Caco-2 (cell line): ENCODE measurements around the gene PRRC2A. TPM values are rescaled to one million over a fixed set of nuclear protein-coding genes. Genes with fewer than 3 reads are reported as not detected.

Source experiments
- BruUV-seq: library from RNA; stranded (reverse); fragments of 400-500 nt; replicated peaks from 2 replicates; lab custom pipeline; 2021; lab: Mats Ljungman, UMichigan
- CTCF ChIA-PET: fragments of 300-600 bp; sonication (Branson Sonifier 250); formaldehyde crosslinking; loops from one replicate; lab custom pipeline; 2022; ENCODE audit warnings: antibody characterized with exemption; lab: Charles Lee
- POLR2A ChIA-PET: fragments of 300-600 bp; sonication (Branson Sonifier 250); formaldehyde crosslinking; loops from one replicate; lab custom pipeline; 2022; ENCODE audit warnings: antibody characterized with exemption; lab: Charles Lee
- DNase-seq, 2 experiments: peaks; one replicate each; pipeline versions ENCODE4 v3.0.0 to v3.0.0-alpha.2; 2020 to 2022
- H3K27me3 ChIP-seq: replicated peaks from 2 replicates; pipeline ENCODE4 v1.6.0; 2011; ENCODE audit warnings: low read length; ENCODE audit not compliant: control insufficient read depth, insufficient read depth
- H3K36me3 ChIP-seq: 2 replicates; pipeline ENCODE4 v1.5.1; 2011; ENCODE audit warnings: low read length; ENCODE audit not compliant: control insufficient read depth, insufficient read depth
- H3K4me1 ChIP-seq: fragments of 250-450 bp; sonication (Bioruptor Pico); 2 replicates; pipeline ENCODE4 v1.5.1; 2020; ENCODE audit warnings: mild to moderate bottlenecking
- H3K4me3 ChIP-seq: 2 replicates; pipeline ENCODE4 v1.5.1; 2011; ENCODE audit warnings: low read depth, mild to moderate bottlenecking, control low read depth, low read length
- H3K9me3 ChIP-seq: fragments of 250-450 bp; sonication (Bioruptor Pico); 2 replicates; pipeline ENCODE4 v1.5.1; 2020; ENCODE audit warnings: mild to moderate bottlenecking, moderate library complexity
- H3K27ac Mint-ChIP-seq: one replicate; pipeline ENCODE4 v1.8.0; 2022; ENCODE audit warnings: mixed read lengths; ENCODE audit not compliant: unreplicated experiment
- H3K27me3 Mint-ChIP-seq: one replicate; pipeline ENCODE4 v1.8.0; 2022; ENCODE audit warnings: mixed read lengths; ENCODE audit not compliant: insufficient read depth, unreplicated experiment
- H3K36me3 Mint-ChIP-seq: one replicate; pipeline ENCODE4 v1.8.0; 2022; ENCODE audit warnings: mild to moderate bottlenecking, mixed read lengths; ENCODE audit not compliant: insufficient read depth, unreplicated experiment
- H3K4me1 Mint-ChIP-seq: one replicate; pipeline ENCODE4 v1.8.0; 2022; ENCODE audit warnings: low read depth, mixed read lengths; ENCODE audit not compliant: unreplicated experiment
- H3K4me3 Mint-ChIP-seq: one replicate; pipeline ENCODE4 v1.8.0; 2022; ENCODE audit warnings: mild to moderate bottlenecking, moderate library complexity, mixed read lengths; ENCODE audit not compliant: unreplicated experiment
- H3K9me3 Mint-ChIP-seq: one replicate; pipeline ENCODE4 v1.8.0; 2022; ENCODE audit warnings: mixed read lengths; ENCODE audit not compliant: unreplicated experiment
- CTCF ChIP-seq, 2 experiments: fragments of 200-600 bp in 1 of 2; IDR thresholded peaks; 1 replicate in 1 of 2; 2 replicates in 1 of 2; pipeline versions ENCODE4 v1.5.1 to v1.8.0; 2011 to 2022; ENCODE audit warnings: antibody characterized with exemption in 1 of 2, control low read depth in 1 of 2, inconsistent platforms in 1 of 2, low read depth in 1 of 2, low read length in 1 of 2, mild to moderate bottlenecking in 1 of 2, moderate library complexity in 1 of 2; ENCODE audit not compliant: insufficient read depth in 1 of 2, severe bottlenecking in 1 of 2, unreplicated experiment in 1 of 2
- intact Hi-C: fragments of 100-400 bp; cut with micrococcal nuclease; formaldehyde crosslinking; loops from one replicate; pipeline ENCODE4 v1.10.0; 2022; ENCODE audit not compliant: unreplicated experiment
- total RNA-seq: library from RNA; stranded (reverse); gene quantifications from 2 replicates; pipeline ENCODE4 v1.2.3, GENCODE V29; 2022

Gene PRRC2A
- total RNA-seq, 1 experiment from 2014 or later: 222 TPM

DNA sequence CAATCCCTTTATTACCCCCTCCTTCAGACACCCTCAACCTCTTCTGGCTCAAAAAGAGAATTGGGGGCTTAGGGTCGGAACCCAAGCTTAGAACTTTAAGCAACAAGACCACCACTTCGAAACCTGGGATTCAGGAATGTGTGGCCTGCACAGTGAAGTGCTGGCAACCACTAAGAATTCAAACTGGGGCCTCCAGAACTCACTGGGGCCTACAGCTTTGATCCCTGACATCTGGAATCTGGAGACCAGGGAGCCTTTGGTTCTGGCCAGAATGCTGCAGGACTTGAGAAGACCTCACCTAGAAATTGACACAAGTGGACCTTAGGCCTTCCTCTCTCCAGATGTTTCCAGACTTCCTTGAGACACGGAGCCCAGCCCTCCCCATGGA, 42.9 kb upstream of the PRRC2A start:
- CTCF ChIA-PET: interaction anchor here (0.6 to 1.1 kb wide), 2 partner anchors 19 to 198 kb away, joined by 3 to 5 read pairs; no protein-coding TSS in a partner anchor
- peaks cover 5% of the 10 kb centered on the region for H3K36me3 Mint-ChIP-seq
- H3K9me3 ChIP-seq: no peaks in the 10 kb centered on the region
- H3K27ac Mint-ChIP-seq: no peak overlapping the region
- H3K27me3 Mint-ChIP-seq: no peaks in the 10 kb centered on the region
- H3K4me3 ChIP-seq: no peak overlapping the region
- TF ChIP-seq CTCF (IDR thresholded peaks at IDR 0.05; ENCODE audit: insufficient read depth in 1 of 2, low read depth in 1 of 2, low read length in 1 of 2, severe bottlenecking in 1 of 2, unreplicated experiment in 1 of 2): no peak
- H3K4me1 ChIP-seq: peaks cover 14% of the 10 kb centered on the region
- H3K9me3 Mint-ChIP-seq: no peaks in the 10 kb centered on the region
- DNase-seq: no peak
- intact Hi-C loops: no loop called here
- no TSS peak for BruUV-seq
- no peaks in the 10 kb centered on the region for H3K36me3 ChIP-seq
- peaks cover 31% of the 10 kb centered on the region for H3K4me1 Mint-ChIP-seq
- no peak overlapping the region for H3K4me3 Mint-ChIP-seq
- POLR2A ChIA-PET: no interaction called here
- no peaks in the 10 kb centered on the region for H3K27me3 ChIP-seq

GRCh38 chr6:31578184-31579118, 42.1 kb upstream of the PRRC2A start:
- no peak overlapping the region for H3K27ac Mint-ChIP-seq
- POLR2A ChIA-PET: no interaction called here
- H3K4me1 Mint-ChIP-seq: peaks cover 27% of the 10 kb centered on the region
- no peak for DNase-seq
- no TSS peak for BruUV-seq
- intact Hi-C loops: no loop called here
- Histone ChIP-seq H3K4me3 (no peak overlapping the region), H3K27me3 (no peaks in the 10 kb centered on the region), H3K36me3 (no peaks in the 10 kb centered on the region), H3K9me3 (no peaks in the 10 kb centered on the region), H3K4me1 (peaks cover 11% of the 10 kb centered on the region)
- no peaks in the 10 kb centered on the region for H3K27me3 Mint-ChIP-seq
- no peaks in the 10 kb centered on the region for H3K9me3 Mint-ChIP-seq
- CTCF ChIA-PET: interaction anchor here (0.6 kb wide), 1 partner anchor 197 kb away, joined by 5 read pairs; no protein-coding TSS in a partner anchor
- no peak for TF ChIP-seq CTCF (IDR thresholded peaks at IDR 0.05; ENCODE audit: insufficient read depth in 1 of 2, low read depth in 1 of 2, low read length in 1 of 2, severe bottlenecking in 1 of 2, unreplicated experiment in 1 of 2)
- no peak overlapping the region for H3K4me3 Mint-ChIP-seq
- peaks cover 5% of the 10 kb centered on the region for H3K36me3 Mint-ChIP-seq

GRCh38 chr6:31579119-31579505, 41.4 kb upstream of the PRRC2A start:
- CTCF ChIA-PET: interaction anchor here (0.6 kb wide), 1 partner anchor 14 kb away, joined by 3 read pairs; the partner anchor contains the start of gene NCR3
- Mint-ChIP-seq H3K27me3 (no peaks in the 10 kb centered on the region), H3K36me3 (peaks cover 5% of the 10 kb centered on the region), H3K4me1 (peaks cover 20% of the 10 kb centered on the region), H3K9me3 (no peaks in the 10 kb centered on the region), H3K27ac (no peak overlapping the region), H3K4me3 (no peak overlapping the region)
- H3K27me3 ChIP-seq: no peaks in the 10 kb centered on the region
- DNase-seq: no peak
- TF ChIP-seq CTCF (IDR thresholded peaks at IDR 0.05; ENCODE audit: insufficient read depth in 1 of 2, low read depth in 1 of 2, low read length in 1 of 2, severe bottlenecking in 1 of 2, unreplicated experiment in 1 of 2): no peak
- intact Hi-C loops: no loop called here
- no peaks in the 10 kb centered on the region for H3K9me3 ChIP-seq
- no peaks in the 10 kb centered on the region for H3K36me3 ChIP-seq
- H3K4me1 ChIP-seq: peaks cover 4% of the 10 kb centered on the region
- POLR2A ChIA-PET: no interaction called here
- no TSS peak for BruUV-seq
- H3K4me3 ChIP-seq: no peak overlapping the region
